GM18498 (cell line): ENCODE measurements around the gene SHC3.

Experiments
- ATAC-seq: cut with Tn5 transposase; IDR thresholded peaks from one replicate; pipeline ENCODE4 v1.9.1; 2021; ENCODE audit warnings: mild to moderate bottlenecking, moderate library complexity; ENCODE audit not compliant: unreplicated experiment

Gene SHC3

DNA sequence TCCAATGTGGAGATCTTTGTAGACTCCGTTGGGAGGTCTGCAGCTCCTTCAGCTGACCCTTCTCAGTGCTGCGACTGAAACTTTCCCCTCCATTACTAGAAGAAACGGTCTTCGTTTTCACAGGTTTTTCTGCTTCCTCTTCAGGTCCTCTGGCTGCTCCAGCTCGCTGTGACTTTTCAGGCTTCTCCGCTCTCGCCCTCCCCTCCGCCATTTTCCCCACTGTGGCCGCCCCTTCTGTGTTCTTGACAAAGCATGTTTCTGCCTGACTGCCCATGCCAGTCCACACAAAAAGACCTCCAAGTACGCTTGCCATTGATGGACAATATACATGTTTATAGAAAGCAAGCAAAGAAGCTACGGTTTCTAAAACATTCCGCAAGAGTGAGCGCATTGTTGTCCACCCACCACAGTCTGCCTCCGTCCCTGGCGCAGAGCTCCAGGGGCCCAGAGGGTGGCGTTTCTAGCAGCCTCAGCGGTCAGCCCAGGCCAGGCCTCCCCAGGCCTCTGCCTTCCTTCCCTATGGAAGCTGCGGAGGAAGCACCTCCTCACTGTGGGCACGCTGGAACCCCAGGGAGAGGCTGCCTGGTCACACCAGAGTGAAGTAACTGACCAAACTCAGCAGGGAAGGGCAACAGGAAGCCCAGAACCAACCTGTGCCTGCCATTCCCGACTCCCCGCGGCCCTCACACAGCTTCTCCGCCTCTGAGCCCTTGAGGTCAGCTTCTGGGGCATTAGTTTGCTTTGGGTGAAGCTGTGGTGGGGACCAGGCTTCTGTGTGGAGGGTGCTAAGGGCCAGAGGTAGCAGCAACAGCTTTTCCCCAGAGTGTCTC is 207.3 kb downstream of the SHC3 start:
- no peak for ATAC-seq

DNA sequence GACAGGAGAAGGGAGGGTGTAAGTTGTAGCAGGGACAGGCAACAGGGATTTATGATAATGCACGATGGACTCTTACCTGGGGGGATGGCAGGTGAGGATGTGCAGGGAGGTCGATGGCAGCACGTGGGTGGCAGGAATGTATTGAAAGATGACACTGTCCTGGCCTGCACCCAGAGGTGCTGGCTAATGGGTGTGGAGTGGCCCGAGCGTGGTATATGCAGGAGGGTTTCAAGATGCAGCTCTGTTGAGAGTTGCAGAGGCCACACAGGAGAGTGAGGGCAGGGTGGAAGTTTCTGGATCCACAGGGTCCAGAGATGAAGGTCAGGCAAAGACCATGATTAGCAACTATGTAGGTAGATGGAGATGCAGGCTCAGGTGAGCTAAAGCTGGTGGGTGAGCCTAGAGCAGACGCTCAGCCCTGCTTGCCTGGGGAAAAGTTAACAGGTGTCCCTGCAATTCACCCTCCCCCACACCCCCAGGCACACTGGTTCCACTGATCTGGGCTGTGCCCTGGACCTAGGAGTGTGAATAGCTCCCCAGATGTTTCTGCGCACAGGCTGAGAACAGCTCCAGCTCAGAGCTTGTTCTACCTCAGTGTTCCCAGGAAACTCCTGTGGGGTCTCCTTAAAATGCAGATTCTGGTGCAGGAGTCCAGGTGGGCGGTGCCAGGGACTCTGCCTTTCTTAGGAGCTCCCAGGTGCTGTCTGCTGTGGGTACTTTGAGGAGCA is 208.8 kb downstream of the SHC3 start:
- ATAC-seq: no peak

DNA sequence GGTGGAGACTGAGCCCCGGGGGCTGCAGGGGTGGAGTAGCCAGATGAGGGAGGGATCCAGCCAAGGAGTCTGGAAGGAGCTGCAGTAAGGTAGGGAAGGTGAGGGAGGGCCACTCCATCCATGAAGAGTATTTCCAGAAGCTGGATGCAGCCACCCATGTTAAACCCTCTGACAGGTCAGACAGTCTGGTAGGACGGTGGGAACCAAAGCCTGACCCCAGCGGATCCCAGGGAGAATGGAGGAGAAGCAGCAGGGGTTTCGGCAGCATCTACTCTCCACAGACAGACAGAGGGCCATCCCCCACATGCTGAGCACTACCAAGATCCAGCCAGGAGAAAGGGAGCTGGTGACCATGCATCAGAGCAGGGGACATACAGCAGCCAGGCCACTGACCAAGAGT is 209.8 kb downstream of the SHC3 start:
- ATAC-seq: no peak

DNA sequence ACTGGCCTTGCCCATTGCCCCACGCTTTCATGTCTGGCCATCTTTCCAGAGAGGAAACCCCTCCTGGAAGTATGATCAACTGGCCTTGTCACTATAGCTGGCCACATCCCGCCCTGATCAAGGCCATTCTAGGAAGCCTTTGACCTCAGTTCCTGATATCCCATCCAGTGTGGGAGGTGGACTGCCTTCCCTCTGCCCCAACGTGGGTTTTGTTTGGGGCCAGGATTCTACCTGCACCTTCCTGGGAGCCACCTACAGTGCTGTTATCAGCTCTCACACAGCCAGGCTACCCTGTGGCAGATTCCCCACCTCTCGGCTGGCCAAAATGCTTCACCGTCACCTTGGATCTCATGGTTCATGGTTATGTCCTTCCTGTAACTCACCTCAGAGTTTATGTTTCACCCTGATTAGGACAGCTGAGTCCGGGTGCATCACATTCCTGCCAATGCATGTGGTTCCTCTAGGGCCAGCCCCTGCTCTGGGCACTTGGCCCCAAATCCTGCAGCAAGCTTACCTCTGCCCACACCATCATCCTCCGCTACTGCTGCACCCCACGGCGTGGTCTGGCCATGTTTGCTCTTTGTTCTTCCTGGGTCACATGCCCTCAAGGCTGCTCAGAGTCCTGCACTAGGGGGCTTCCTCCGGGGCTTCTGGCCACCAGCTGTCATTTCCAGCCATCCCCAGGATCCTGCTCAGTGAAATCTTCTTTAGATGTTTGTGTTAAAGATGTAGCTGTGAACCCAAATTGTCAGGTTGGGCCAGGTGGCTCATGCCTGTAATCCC is 211.5 kb downstream of the SHC3 start:
- ATAC-seq: no peak

DNA sequence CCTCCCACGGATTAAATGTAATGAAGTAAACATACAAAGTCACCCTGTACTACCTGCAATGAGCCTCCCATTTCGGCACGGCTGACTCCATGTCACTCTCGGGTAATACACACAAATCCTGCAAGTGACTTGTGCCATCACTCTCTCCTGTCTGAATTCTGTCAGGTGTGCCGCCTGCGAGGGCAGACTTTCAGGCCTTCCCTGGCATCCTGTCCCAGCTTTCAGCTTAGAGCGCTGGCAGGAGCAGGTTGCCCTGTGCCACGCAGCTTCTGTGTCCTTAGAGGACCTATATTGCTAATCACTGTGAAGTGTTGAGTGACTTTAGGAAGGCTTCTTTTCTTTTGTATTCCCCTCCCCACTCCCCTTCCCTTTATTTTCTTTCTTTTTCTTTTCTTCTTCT is 213.1 kb downstream of the SHC3 start:
- no peak for ATAC-seq

DNA sequence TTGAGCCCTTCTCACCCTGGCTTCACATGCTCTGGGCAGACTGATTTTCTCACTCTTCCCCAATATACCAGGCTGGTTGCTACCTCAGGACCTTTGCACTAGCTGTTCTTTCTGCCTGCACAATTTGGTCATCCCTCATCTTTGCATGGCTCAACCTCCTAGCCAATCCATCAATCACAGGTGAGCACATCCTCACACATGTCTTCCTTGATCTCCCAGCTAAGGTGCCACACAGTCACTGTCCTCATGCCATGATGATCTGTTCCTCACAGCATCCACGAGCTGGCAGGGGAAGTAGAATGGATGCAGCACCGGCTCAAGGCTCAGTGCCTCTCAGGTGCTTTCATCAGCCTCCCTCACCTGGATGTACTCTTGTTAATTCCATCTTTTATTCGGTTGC is 218.0 kb downstream of the SHC3 start:
- ATAC-seq: no peak

DNA sequence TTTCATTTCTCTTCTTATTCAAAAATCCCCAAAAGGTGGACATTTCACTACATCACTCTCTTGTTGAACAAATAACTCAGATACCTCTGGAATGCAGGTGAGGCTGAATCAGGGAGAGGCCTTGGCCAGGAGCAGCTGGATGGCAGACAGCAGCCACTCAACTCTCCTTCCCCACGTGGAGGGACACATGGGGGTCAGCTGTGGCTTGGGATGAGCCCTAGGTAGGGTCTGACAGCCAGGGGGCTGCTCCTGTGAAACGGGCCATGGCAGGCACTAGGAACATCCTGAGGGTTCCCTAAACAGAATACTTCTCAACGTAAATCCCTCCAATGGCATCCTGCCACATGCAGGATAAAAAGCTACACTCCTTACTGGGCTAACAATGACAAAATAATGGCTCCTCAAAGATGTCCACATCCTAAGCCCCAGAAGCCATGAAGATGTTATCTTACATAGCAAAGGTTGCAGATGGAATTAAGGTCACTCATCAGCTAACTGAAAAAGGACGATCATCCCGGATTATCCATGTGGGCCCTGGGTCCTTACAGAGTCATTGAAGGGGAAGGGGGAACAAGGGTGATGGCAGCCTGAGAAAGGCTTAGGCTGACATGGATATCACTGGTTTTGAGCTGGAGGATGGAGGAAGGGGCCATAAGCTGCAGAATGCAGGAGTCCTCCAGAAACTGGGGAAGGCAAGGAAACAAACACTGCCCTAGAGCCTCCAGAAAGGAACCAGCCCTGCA is 218.7 kb downstream of the SHC3 start:
- ATAC-seq: no peak

DNA sequence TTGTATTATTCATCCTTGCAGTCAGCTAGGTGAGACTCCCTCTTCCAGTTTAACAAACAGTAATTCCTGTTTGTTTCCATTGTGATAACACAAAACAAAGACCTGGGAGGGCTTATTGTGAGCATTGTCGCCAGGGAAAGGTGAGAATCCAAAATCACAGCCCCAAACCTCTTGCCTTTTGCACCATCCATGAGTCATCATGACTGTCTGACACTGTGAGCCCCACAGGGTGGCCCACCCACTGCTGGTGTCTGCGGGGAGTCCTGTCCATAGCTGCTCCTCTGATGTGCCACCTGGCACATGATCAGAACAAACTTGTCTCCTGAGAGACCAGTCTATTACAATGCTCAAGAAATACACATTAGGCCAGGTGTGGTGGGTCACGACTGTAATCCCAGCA is 221.1 kb downstream of the SHC3 start:
- ATAC-seq: no peak
